Measurements from ENCODE around the gene AXDND1. TPM values are rescaled to one million over a fixed set of nuclear protein-coding genes. Genes with fewer than 3 reads are reported as not detected.

AXDND1 gene
- total and polyA plus RNA-seq, 2 experiments from 2014 or later, result not detected

- Histone ChIP-seq H3K4me2 (no peak overlapping the region), H3K27me3 (ENCODE audit: insufficient read depth) (no peaks in the 10 kb centered on the region), H3F3A (replicated peaks; ENCODE audit: low read depth) (no peaks in the 10 kb centered on the region), H3K36me3 (ENCODE audit: insufficient read depth) (no peaks in the 10 kb centered on the region), H3K9me2 (ENCODE audit: insufficient read depth) (no peaks in the 10 kb centered on the region; the same call in 1 of the 2 replicates), H2AFZ (0 out of 2 replicates have a peak overlapping the region, but pooled peaks have one; percentile 18), H3K27ac (ENCODE audit: low read depth) (no peak overlapping the region), H4K20me1 (replicated peaks; ENCODE audit: insufficient read depth) (no peaks in the 10 kb centered on the region), H3K4me3 (no peak overlapping the region), H3K4me1 (ENCODE audit: insufficient read depth) (no peaks in the 10 kb centered on the region), H3K79me2 (replicated peaks; ENCODE audit: insufficient read depth) (no peaks in the 10 kb centered on the region)
- TF ChIP-seq EZH2 (IDR thresholded peaks at IDR 0.05; ENCODE audit: low read depth, unreplicated experiment), result no peak
- no peak for TF ChIP-seq REST (IDR thresholded peaks at IDR 0.05; ENCODE audit: unreplicated experiment)
- TF ChIP-seq CTCF (conservative IDR thresholded peaks at IDR 0.05; ENCODE audit: low read depth in 2 of 2), result no peak
- no peak for TF ChIP-seq ZNF114 (CRISPR knock-in tag; IDR thresholded peaks at IDR 0.05)
- TF ChIP-seq STAT1 (IDR thresholded peaks at IDR 0.05; ENCODE audit: unreplicated experiment), result no peak
- no peak for DNase-seq (ENCODE audit: low spot score)
- Mint-ChIP-seq H3K9me3 (no peaks in the 10 kb centered on the region), H3K27ac (no peak overlapping the region), H3K4me1 (peaks cover 6% of the 10 kb centered on the region; the same call in 2 of the 3 replicates), H3K27me3 (ENCODE audit: insufficient read depth, low read depth, poor library complexity) (peaks cover 3% of the 10 kb centered on the region), H3K36me3 (ENCODE audit: low read depth) (no peaks in the 10 kb centered on the region), H3K4me3 (no peak overlapping the region)
- no peak for ATAC-seq
These were observed 183.6 kb downstream of the AXDND1 start for GRCh38 chr1:179549368-179549700.

GRCh38 chr1:179550746-179551682 is 185.2 kb downstream of the AXDND1 start:
- peaks cover 6% of the 10 kb centered on the region; the same call in 2 of the 3 replicates for H3K4me1 Mint-ChIP-seq
- TF ChIP-seq NANOG (IDR thresholded peaks at IDR 0.05; ENCODE audit: borderline replicate concordance), result no peak
- no peak for TF ChIP-seq ETS1 (IDR thresholded peaks at IDR 0.05)
- no peak for TF ChIP-seq ZNF331 (CRISPR knock-in tag; IDR thresholded peaks at IDR 0.05; ENCODE audit: low read depth)

More at GRCh38 chr1:179550746-179551682, 185.2 kb downstream of the AXDND1 start:
- H3K27ac Mint-ChIP-seq, result no peak overlapping the region
- no peaks in the 10 kb centered on the region for H3K9me3 Mint-ChIP-seq
- H3K79me2 ChIP-seq (replicated peaks; ENCODE audit: insufficient read depth), result no peaks in the 10 kb centered on the region
- H3K4me1 ChIP-seq (ENCODE audit: insufficient read depth), result no peaks in the 10 kb centered on the region
- DNase-seq (ENCODE audit: low spot score) (no peak), ATAC-seq (no peak)
- no peak overlapping the region for H3K4me3 Mint-ChIP-seq
- H3K4me2 ChIP-seq, result no peak overlapping the region
- H3K27me3 ChIP-seq (ENCODE audit: insufficient read depth), result no peaks in the 10 kb centered on the region
- H3F3A ChIP-seq (replicated peaks; ENCODE audit: low read depth), result no peaks in the 10 kb centered on the region
- no peak overlapping the region; the same call in 1 of the 2 replicates for H2AFZ ChIP-seq
- no peak overlapping the region for H3K4me3 ChIP-seq
- H3K27ac ChIP-seq (ENCODE audit: low read depth), result no peak overlapping the region
- H3K36me3 ChIP-seq (ENCODE audit: insufficient read depth), result no peaks in the 10 kb centered on the region
- H3K9me2 ChIP-seq (ENCODE audit: insufficient read depth), result no peaks in the 10 kb centered on the region; the same call in 1 of the 2 replicates
- peaks cover 3% of the 10 kb centered on the region for H3K27me3 Mint-ChIP-seq (ENCODE audit: insufficient read depth, low read depth, poor library complexity)
- H3K36me3 Mint-ChIP-seq (ENCODE audit: low read depth), result no peaks in the 10 kb centered on the region
- no peaks in the 10 kb centered on the region for H4K20me1 ChIP-seq (replicated peaks; ENCODE audit: insufficient read depth)

Measured in GM23338 (cell line).